GM21717 (cell line): ENCODE measurements around the gene RASSF8.

Source experiments
- ATAC-seq: cut with Tn5 transposase; IDR thresholded peaks from one replicate; pipeline ENCODE4 v1.9.1; 2021; ENCODE audit warnings: mild to moderate bottlenecking, moderate library complexity; ENCODE audit not compliant: unreplicated experiment

Gene RASSF8

GRCh38 chr12:26026713-26027112, 68.2 kb downstream of the RASSF8 start:
- no peak for ATAC-seq

- no peak for ATAC-seq
Observed at GRCh38 chr12:26027401-26027800, 68.9 kb downstream of the RASSF8 start.

- no peak for ATAC-seq
Observed at GRCh38 chr12:26028953-26029735, 70.7 kb downstream of the RASSF8 start.

- no peak for ATAC-seq
Observed at GRCh38 chr12:26029736-26030022, 71.2 kb downstream of the RASSF8 start.

GRCh38 chr12:26030371-26030770, 71.9 kb downstream of the RASSF8 start:
- ATAC-seq: no peak

- ATAC-seq: no peak
Observed at GRCh38 chr12:26031318-26031717, 72.8 kb downstream of the RASSF8 start.

- ATAC-seq: no peak
Observed at GRCh38 chr12:26031827-26032226, 73.3 kb downstream of the RASSF8 start.

GRCh38 chr12:26032290-26032689, 73.8 kb downstream of the RASSF8 start:
- ATAC-seq: no peak

- ATAC-seq: no peak
Observed at GRCh38 chr12:26032719-26033241, 74.3 kb downstream of the RASSF8 start.

GRCh38 chr12:26034371-26035142, 76.1 kb downstream of the RASSF8 start:
- ATAC-seq: no peak

- no peak for ATAC-seq
Observed at GRCh38 chr12:26036877-26037276, 78.4 kb downstream of the RASSF8 start.

GRCh38 chr12:26037615-26038220, 79.2 kb downstream of the RASSF8 start:
- no peak for ATAC-seq

GRCh38 chr12:26042645-26043044, 84.2 kb downstream of the RASSF8 start:
- ATAC-seq: no peak

GRCh38 chr12:26043135-26044006, 84.9 kb downstream of the RASSF8 start:
- no peak for ATAC-seq

GRCh38 chr12:26044007-26044394, 85.5 kb downstream of the RASSF8 start:
- no peak for ATAC-seq

GRCh38 chr12:26044592-26044991, 86.1 kb downstream of the RASSF8 start:
- ATAC-seq: no peak

- no peak for ATAC-seq
Observed at GRCh38 chr12:26046203-26046602, 87.7 kb downstream of the RASSF8 start.

GRCh38 chr12:26046906-26047305, 88.4 kb downstream of the RASSF8 start:
- no peak for ATAC-seq

- no peak for ATAC-seq
Observed at GRCh38 chr12:26047401-26048226, 89.1 kb downstream of the RASSF8 start.

- ATAC-seq: no peak
Observed at GRCh38 chr12:26052652-26053051, 94.2 kb downstream of the RASSF8 start.
